Gastrocnemius medialis (tissue), 4 donors: ENCODE data around the gene MILR1. TPM values are rescaled to one million over a fixed set of nuclear protein-coding genes. Genes with fewer than 3 reads are reported as not detected.
A peak's percentile ranks its signal among the peaks of the same experiment; 100 is the strongest.
"Not testable (repeated sequence)": the region's sequence is repeated elsewhere in the genome, so short reads cannot be mapped to it uniquely, and the experiment has no call there.

Experiments
- ATAC-seq, 2 donors: fragments of 150-250 bp; one replicate each; pipeline ENCODE4 v1.9.1; 2016
- DNase-seq, 2 donors: peaks; one replicate each; pipeline ENCODE4 v3.0.0-alpha.2; 2019
- H3K27ac ChIP-seq, 4 donors: fragments of 200-600 bp; sonication (generic); 1 replicate in 1 of 4; 2 replicates in 3 of 4; pipeline ENCODE4 v1.5.1; 2016 to 2018; ENCODE audit warnings: mild to moderate bottlenecking in 2 of 4, moderate library complexity in 1 of 4
- H3K27me3 ChIP-seq, 3 donors: fragments of 200-600 bp; sonication (generic) in 2 of 3; 1 replicate in 1 of 3; 2 replicates in 2 of 3; pipeline versions ENCODE4 v1.5.1 to v1.6.0; 2016 to 2019; ENCODE audit warnings: mild to moderate bottlenecking in 1 of 3, moderate library complexity in 1 of 3
- H3K36me3 ChIP-seq, 2 donors: fragments of 200-600 bp; sonication (generic) in 1 of 2; one replicate each; pipeline ENCODE4 v1.5.1; 2017 to 2018
- H3K4me1 ChIP-seq, 2 donors: fragments of 200-600 bp; sonication (generic) in 1 of 2; one replicate each; pipeline ENCODE4 v1.5.1; 2016 to 2017; ENCODE audit warnings: mild to moderate bottlenecking in 2 of 2
- H3K4me3 ChIP-seq, 4 donors: fragments of 200-600 bp; sonication (generic) in 3 of 4; 1 replicate in 1 of 4; 2 replicates in 3 of 4; pipeline ENCODE4 v1.5.1; 2016 to 2019; ENCODE audit warnings: mild to moderate bottlenecking in 2 of 4
- H3K9me3 ChIP-seq, 3 donors: fragments of 200-600 bp; sonication (generic) in 2 of 3; 1 replicate in 1 of 3; 2 replicates in 2 of 3; pipeline ENCODE4 v1.5.1; 2016 to 2019
- POLR2A ChIP-seq, 2 donors: fragments of 450-650 bp; IDR thresholded peaks; one replicate each; pipeline ENCODE4 v1.6.1; 2017; ENCODE audit warnings: antibody characterized with exemption in 2 of 2, mild to moderate bottlenecking in 2 of 2, moderate library complexity in 2 of 2
- in situ Hi-C, 4 donors: fragments of 200-750 bp; cut with MboI; loops; one replicate each; pipeline versions ENCODE4 v1.15.0 to v1.8.0; 2017; ENCODE audit warnings: low sequenced_read_pairs in 4 of 4
- intact Hi-C: fragments of 100-400 bp; cut with DNase I; formaldehyde crosslinking; loops from one replicate; pipeline ENCODE4 v1.15.1; 2023; ENCODE audit warnings: low total_unique reads
- total RNA-seq, 4 donors: library from RNA; depleted of rRNA; stranded (reverse); fragments of >200 nt; gene quantifications; one replicate each; pipeline versions ENCODE4 v1.1.0 to v1.2.3, GENCODE V29; 2016
- TF ChIP-seq, protein P1 (sequence below), 5 experiments: fragments of 450-650 bp in 3 of 5; fragments of 200-600 bp in 2 of 5; sonication (generic) in 2 of 5; IDR thresholded peaks in 4 of 5; conservative IDR thresholded peaks in 1 of 5; 1 replicate in 4 of 5; 2 replicates in 1 of 5; pipeline ENCODE4 v1.5.1; 2016 to 2019; ENCODE audit warnings: antibody characterized with exemption in 5 of 5, mild to moderate bottlenecking in 3 of 5, moderate library complexity in 3 of 5

The MILR1 gene
- total RNA-seq, 4 donors from 2014 or later = 0.76 to 3.3 (median 2.2) TPM; not detected in 1

DNA sequence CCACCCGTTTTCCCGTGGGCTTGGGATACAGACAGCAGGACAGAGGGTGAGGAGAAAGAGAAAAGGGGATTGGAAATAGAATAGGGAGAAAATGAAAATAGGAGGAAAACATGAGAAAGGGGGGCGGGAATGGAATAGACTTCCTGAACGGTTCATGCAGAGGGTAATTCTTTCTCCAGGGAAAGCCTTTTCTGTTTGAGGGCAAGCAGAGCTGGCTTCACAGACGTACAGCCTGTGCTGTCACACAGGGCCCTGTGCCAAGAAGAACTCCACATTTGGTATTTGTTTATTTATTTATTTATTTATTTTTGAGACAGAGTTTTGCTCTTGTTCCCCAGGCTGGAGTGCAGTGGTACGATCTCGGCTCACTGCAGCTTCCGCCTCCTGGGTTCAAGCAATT is 12.0 kb downstream of the MILR1 start:
- in situ Hi-C loops = no loop called here
- Histone ChIP-seq H3K4me3 (no peak overlapping the region), H3K9me3 (no peaks in the 10 kb centered on the region), H3K27ac (peak overlapping the region in 3 of 4 donors; percentile 24 to 43 (median 25)), H3K36me3 (no peaks in the 10 kb centered on the region), H3K4me1 (no peaks in the 10 kb centered on the region), H3K27me3 (no peaks in the 10 kb centered on the region)
- TF ChIP-seq, protein P1, sequence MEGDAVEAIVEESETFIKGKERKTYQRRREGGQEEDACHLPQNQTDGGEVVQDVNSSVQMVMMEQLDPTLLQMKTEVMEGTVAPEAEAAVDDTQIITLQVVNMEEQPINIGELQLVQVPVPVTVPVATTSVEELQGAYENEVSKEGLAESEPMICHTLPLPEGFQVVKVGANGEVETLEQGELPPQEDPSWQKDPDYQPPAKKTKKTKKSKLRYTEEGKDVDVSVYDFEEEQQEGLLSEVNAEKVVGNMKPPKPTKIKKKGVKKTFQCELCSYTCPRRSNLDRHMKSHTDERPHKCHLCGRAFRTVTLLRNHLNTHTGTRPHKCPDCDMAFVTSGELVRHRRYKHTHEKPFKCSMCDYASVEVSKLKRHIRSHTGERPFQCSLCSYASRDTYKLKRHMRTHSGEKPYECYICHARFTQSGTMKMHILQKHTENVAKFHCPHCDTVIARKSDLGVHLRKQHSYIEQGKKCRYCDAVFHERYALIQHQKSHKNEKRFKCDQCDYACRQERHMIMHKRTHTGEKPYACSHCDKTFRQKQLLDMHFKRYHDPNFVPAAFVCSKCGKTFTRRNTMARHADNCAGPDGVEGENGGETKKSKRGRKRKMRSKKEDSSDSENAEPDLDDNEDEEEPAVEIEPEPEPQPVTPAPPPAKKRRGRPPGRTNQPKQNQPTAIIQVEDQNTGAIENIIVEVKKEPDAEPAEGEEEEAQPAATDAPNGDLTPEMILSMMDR (IDR thresholded peaks at IDR 0.05 in 4 of 5, conservative IDR thresholded peaks at IDR 0.05 in 1 of 5) = no peak
- no peak for TF ChIP-seq POLR2A (IDR thresholded peaks at IDR 0.05)
- intact Hi-C loops = no loop called here
- ATAC-seq (peak in 1 of 2 donors; percentile 53), DNase-seq (peak in 1 of 2 donors; percentile 19)

DNA sequence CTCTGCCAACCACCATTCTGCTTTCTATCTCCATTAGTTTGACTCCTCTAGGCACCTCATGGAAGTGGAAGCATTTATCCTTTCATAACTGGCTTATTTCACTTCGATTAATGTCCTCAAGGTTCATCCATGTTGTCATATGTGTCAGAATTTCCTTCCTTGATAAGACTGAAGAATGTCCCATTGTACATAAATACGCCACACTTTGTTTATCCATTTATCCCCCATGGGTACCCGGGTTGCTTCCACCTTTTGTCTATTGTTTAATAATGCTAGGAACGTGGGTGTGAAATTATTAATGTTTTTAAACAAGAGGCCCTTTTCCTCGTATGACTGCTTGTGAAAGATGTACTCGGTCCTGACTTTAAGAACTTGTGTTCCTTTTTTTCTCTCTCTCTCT is 12.9 kb downstream of the MILR1 start:
- no peaks in the 10 kb centered on the region for H3K27me3 ChIP-seq
- no peaks in the 10 kb centered on the region for H3K36me3 ChIP-seq
- TF ChIP-seq, protein P1 (IDR thresholded peaks at IDR 0.05 in 4 of 5, conservative IDR thresholded peaks at IDR 0.05 in 1 of 5) = no peak
- TF ChIP-seq POLR2A (IDR thresholded peaks at IDR 0.05) = no peak
- no peak overlapping the region for H3K27ac ChIP-seq
- ATAC-seq (no peak), DNase-seq (no peak)
- in situ Hi-C loops (no loop called here), intact Hi-C loops (no loop called here)
- H3K9me3 ChIP-seq = no peaks in the 10 kb centered on the region
- no peaks in the 10 kb centered on the region for H3K4me1 ChIP-seq
- no peak overlapping the region for H3K4me3 ChIP-seq

DNA sequence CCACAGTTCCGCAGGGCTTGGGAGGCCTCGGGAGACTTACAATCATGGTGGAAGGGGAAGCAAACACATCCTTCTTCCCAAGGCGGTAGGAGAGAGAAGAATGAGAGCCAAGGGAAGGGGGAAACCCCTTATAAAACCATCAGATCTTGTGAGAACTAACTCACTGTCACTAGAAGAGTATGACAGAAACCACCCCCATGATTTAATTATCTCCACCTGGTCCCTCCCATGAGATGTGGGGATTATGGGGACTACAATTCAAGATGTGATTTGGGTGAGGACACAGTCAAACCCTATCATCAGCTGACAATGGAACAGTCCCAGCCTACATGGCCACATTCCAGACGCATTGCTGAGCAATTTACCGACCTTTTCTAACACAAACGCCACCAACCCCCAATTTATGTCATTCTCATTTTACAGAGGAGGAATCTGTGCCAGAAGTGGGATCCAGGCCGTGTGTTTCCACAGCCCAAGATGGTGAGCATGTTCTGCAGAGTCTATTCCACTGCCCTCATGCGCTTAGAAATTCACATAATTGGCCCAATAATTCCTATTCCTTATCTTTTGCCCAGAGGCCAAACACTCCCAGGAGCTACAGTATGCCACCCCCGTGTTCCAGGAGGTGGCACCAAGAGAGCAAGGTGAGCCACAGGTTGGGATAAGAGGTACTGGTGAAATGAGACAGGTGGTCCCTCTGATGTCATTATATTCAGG is 17.3 kb downstream of the MILR1 start:
- TF ChIP-seq, protein P1 (IDR thresholded peaks at IDR 0.05 in 4 of 5, conservative IDR thresholded peaks at IDR 0.05 in 1 of 5) = no peak
- TF ChIP-seq POLR2A (IDR thresholded peaks at IDR 0.05) = no peak
- H3K36me3 ChIP-seq = no peaks in the 10 kb centered on the region
- H3K27me3 ChIP-seq = no peaks in the 10 kb centered on the region
- intact Hi-C loops (no loop called here), in situ Hi-C loops (no loop called here)
- H3K4me1 ChIP-seq = no peaks in the 10 kb centered on the region
- no peak overlapping the region for H3K4me3 ChIP-seq
- DNase-seq (no peak), ATAC-seq (no peak)
- no peaks in the 10 kb centered on the region for H3K9me3 ChIP-seq
- no peak overlapping the region for H3K27ac ChIP-seq

DNA sequence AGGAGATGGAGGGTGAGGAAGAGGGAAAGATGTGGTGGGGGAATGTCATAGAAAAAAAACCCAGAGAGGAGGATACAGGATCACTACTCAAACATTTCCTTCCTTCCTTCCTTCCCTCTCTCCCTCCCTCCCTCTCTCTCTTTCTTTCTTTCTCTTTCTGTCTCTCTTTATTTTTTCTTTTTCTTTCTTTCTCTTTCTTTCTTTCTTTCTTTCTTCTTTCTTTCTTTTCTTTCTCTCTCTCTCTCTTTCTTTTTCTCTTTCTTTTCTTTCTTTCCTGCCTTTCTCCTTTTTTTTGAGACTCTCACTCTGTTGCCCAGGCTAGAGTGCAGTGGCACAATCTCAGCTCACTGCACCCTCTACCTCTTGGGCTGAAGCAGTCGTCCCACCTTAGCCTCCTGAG is 17.9 kb downstream of the MILR1 start:
- H3K36me3 ChIP-seq, intact Hi-C loops: not testable (repeated sequence)

DNA sequence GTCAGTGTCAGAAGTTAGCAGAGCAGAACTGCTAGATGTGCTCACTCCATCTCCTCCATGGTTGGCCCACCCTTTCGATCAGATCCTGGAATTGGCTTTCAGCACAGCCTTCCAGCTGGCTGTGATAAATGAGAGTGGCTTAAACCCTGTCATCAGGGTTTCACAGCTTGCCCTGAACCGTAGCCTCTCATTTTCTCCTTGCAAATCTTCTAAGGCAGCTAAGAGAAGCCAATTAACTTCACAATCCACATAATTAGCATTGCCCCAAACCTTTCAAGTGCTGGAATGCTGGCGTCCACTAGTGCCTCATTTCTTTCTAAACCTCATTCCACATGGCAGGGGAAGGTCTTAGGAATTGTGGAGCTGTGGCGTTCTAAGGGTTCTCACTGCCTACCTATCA is 21.7 kb downstream of the MILR1 start:
- no peaks in the 10 kb centered on the region for H3K9me3 ChIP-seq
- H3K4me3 ChIP-seq = no peak overlapping the region
- H3K4me1 ChIP-seq = no peaks in the 10 kb centered on the region
- no peak for ATAC-seq
- no peaks in the 10 kb centered on the region for H3K27me3 ChIP-seq
- H3K36me3 ChIP-seq = no peaks in the 10 kb centered on the region
- intact Hi-C loops (no loop called here), in situ Hi-C loops (no loop called here)
- DNase-seq = no peak
- H3K27ac ChIP-seq = no peak overlapping the region
- TF ChIP-seq, protein P1 (IDR thresholded peaks at IDR 0.05 in 4 of 5, conservative IDR thresholded peaks at IDR 0.05 in 1 of 5) = no peak
- no peak for TF ChIP-seq POLR2A (IDR thresholded peaks at IDR 0.05)

More for the DNA sequence above, 17.9 kb downstream of the MILR1 start:
- H3K4me3 ChIP-seq, H3K27me3 ChIP-seq, H3K9me3 ChIP-seq, in situ Hi-C loops, H3K27ac ChIP-seq, H3K4me1 ChIP-seq, ATAC-seq, DNase-seq: not testable (repeated sequence)
